ENCODE data around the gene TMEM117.

- no peak for TF ChIP-seq CTCF (IDR thresholded peaks at IDR 0.05)
- TF ChIP-seq EZH2 (IDR thresholded peaks at IDR 0.05; ENCODE audit: borderline replicate concordance, insufficient read depth, low read depth, low read length, poor library complexity, severe bottlenecking): no peak
These were observed at the start of gene TMEM117 for GRCh38 chr12:43835656-43836474.

Measured in B cell (primary cell).